GM19099 (cell line): ENCODE data around the gene SNTB2.

Experiments used
- POLR2A ChIP-seq: IDR thresholded peaks from 3 replicates; pipeline ENCODE4 v1.6.1; 2011; ENCODE audit warnings: low read depth; ENCODE audit not compliant: insufficient read length; ENCODE audit errors: extremely low read depth

The SNTB2 gene

DNA sequence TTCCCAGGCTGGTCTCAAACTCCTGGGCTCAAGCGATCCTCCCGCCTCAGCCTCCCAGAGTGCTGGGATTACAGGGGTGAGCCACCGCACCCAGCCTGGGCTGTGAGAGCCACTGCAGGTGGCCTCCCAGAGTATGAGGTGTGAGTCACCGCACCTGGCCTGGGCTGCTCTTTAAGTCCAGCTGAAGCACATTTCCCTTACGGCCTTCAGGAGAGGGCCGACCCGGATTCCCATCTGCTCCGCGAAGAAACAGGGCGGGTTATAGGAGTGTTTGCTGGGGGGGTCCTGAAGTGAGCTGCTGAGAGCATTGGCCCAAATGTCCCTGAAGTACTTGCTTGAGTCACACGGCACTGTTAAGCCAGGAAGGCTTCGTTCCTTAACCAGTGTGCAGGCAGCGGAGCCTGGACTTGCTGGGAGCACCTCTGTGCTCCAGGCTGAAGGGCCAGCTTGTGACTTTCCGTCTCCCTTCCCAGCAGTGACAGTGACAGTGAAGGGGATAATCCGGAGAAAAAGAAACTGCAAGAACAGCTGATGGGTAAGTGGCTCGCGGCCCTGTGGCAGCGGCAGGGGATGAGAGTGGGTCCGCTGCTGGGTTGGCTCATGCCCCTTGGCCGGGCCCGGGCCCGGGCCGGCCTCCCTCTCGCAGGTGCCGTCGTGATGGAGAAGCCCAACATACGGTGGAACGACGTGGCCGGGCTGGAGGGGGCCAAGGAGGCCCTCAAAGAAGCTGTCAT is 131.4 kb downstream of the SNTB2 start:
- no peak for TF ChIP-seq POLR2A

DNA sequence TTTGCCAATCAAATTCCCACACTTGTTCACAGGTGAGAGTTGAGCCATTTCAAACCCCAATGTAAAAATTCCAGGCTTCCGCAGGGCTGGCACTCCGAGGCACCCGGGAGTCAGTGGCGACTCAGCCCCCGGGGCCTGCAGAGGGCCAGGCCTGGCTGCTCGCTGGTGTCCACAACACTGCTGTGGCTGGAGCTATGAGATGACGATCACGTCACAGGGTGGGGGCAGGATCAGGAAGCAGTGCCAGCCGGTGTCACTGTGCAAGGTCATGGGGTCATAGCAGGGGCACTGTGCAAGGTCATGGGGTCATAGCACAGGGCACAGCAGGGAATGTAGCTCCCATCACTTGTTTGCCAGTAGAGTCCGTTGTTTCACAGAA is 131.9 kb downstream of the SNTB2 start:
- no peak for TF ChIP-seq POLR2A

DNA sequence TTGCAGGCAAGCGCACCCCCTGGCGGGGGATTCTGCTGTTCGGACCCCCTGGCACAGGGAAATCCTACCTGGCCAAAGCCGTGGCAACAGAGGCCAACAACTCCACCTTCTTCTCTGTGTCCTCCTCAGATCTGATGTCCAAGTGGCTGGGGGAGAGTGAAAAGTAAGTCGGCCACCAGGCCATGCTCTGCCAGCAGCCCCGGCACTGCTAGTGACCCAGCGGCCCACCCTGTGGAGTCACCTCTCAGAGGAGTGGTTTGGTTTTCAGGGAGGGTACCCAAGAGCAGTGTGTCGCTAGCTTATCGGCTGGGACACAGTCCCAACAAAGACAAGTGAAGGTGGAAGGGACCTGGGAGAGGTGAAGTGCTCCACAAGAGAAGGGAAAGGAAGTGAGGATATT is 132.4 kb downstream of the SNTB2 start:
- TF ChIP-seq POLR2A, result no peak

- TF ChIP-seq POLR2A, result no peak
Observed at GRCh38 chr16:69319826-69320739, 133.1 kb downstream of the SNTB2 start.

- no peak for TF ChIP-seq POLR2A
Observed at GRCh38 chr16:69320740-69321073, 133.7 kb downstream of the SNTB2 start.

DNA sequence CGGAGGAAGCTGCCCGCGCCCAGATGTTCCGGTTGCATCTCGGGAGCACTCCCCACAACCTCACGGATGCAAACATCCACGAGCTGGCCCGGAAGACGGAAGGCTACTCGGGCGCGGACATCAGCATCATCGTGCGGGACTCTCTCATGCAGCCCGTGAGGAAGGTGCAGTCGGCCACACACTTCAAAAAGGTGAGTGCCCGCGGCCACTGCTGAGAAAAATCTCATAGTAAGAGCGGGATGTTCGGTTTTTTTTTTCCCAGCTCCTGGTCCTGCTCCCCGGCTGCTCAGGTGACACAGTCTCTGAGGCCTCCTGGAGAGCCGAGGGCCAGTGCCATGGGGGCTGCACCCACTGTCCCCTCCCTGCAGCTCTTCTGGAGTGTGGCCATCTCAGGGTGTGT is 134.1 kb downstream of the SNTB2 start:
- TF ChIP-seq POLR2A, result no peak

GRCh38 chr16:69322343-69322742 is 135.4 kb downstream of the SNTB2 start:
- no peak for TF ChIP-seq POLR2A

DNA sequence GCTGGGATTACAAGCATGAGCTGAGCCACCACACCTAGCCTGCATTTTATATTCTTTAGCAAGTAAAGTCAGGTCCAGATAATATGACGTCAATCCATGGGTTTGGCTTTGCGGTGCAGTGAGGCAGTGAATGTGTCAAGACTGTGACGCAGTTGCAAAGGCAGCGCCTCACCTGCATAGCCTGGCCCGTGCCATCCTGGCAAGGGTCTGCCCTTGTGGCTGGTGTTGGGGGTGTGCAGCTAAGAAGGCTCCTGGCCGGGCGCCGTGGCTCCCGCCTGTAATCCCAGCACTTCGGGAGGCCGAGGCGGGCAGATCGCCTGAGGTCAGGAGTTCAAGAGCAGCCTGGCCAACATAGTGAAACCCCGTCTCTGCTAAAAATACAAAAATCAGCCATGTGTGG is 136.5 kb downstream of the SNTB2 start:
- no peak for TF ChIP-seq POLR2A

DNA sequence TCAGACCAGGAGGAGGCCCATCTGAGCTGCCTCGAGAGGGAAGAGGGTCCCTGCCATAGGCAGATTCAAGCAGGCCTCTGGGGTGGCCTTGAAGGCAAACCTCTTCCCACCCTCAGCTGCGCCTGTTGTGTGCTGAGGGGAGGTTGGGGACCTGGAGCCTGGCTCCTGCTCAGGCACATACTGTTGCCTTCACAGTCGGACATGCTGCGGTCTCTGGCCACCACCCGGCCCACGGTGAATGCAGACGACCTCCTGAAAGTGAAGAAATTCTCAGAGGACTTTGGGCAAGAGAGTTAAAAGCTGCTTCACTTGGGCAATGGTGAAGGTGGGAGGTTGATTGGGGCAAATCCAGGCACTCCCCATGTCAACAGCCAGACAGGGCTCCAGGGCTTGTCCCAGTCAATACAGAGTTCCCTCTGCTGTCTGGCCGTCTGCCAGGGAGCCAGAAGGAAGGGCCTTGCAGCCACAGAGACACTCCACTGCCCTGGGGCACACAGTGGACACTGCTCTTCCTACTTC is 137.1 kb downstream of the SNTB2 start:
- no peak for TF ChIP-seq POLR2A

DNA sequence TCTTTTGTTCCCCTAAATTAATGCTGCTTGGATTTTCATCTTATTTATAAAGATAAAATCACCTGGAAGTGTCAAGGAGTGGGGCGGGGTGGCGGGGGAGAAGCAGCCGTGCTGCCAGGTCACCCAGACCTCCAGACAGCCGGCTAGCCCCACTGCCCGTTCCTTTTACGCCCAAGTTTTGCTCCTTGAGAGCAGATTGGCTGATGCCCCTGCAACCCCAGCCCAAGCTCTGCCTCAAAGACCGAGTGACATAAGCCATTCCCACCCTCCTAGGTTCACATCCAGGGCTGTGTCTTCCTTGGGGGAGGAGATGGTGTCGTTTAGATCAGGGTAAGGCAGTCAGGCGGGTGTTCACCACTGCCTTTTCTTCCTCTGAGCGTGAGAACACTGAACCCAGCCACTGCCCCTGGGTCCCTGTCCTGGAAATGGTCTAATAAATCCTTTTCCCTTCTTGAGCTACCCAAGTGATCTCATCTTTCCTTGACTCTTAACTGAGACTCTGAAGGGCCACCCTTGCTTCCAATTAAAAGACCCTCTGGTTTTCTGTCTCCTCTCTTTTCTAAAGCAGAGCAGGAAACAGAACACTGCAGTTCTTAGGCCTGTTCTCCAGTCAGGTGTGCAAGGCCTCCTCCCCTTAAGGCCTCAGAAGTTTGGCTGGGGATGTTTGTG is 137.8 kb downstream of the SNTB2 start:
- no peak for TF ChIP-seq POLR2A

GRCh38 chr16:69325784-69326171 is 138.8 kb downstream of the SNTB2 start:
- no peak for TF ChIP-seq POLR2A

GRCh38 chr16:69326172-69326873 is 139.4 kb downstream of the SNTB2 start:
- TF ChIP-seq POLR2A, result peak; percentile 25

GRCh38 chr16:69327585-69328310 is 140.8 kb downstream of the SNTB2 start:
- TF ChIP-seq POLR2A, result no peak

- no peak for TF ChIP-seq POLR2A
Observed at GRCh38 chr16:69328854-69329316, 141.9 kb downstream of the SNTB2 start.

DNA sequence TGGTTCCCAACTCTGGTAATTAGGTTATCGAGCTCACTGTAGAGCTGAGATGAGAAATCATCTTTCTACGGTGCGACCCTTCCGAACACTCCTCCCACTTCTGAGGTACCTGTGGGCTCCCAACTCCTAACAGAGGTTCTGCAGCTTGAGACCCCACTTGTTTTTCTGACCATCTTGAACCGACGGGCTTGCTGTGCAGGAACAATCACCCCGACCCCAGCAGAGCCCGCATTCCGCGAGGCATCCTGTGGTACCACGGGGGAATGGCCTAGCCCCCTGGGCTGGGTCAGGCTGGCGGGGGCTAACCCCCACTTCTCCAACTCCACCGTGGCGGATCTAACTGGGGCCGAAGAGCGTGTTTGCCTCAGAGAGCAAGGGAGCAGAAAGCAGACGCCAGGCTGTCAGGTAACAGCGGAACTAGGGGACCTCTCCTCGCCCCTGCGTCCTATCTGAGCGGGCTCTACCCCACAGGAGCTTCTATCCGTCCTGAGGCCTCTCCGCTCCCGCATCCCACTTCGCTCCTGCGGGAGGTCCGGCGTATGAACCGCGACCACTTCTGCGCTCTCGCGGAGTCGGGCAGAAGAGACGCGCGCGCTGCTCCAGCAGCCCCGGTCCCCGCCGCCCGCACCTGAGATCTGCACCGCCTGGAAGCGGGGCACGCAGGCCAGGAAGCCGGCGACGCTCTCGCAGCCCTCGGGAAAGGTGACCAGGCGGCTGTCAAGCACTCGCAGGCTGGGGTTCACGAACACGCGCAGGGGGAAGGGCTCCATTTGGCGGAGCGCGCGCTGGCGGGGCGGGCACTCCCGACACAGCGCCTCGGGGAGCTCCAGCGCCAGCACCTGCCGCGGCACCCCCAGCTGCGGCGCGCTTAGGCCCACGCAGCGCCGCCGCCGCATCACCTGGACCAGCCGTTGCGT is 142.7 kb downstream of the SNTB2 start:
- TF ChIP-seq POLR2A, result no peak
